ENCODE data around the gene MAN2A1. TPM values are rescaled to one million over a fixed set of nuclear protein-coding genes. Genes with fewer than 3 reads are reported as not detected.

The MAN2A1 gene
- total RNA-seq, 4 donors from 2014 or later: 37.0 to 45.9 (median 39.8) TPM

DNA sequence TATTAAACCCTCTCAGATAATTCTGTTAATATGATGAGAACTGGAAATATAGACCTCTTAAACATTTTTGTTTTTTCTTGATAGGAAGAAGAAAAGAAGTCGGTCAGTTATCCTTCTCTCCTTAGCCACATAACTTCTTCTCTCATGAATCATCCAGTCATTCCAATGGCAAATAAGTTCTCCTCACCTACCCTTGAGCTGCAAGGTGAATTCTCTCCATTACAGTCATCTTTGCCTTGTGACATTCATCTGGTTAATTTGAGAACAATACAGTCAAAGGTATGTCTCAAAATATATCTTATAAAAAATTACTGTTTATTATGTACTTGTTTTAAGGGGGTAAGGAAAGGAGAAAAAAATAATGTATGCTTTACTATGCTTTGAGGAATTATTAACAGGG is 165.3 kb downstream of the MAN2A1 start:
- TF ChIP-seq POLR2AphosphoS5 (IDR thresholded peaks at IDR 0.05) (no peak), EP300 (IDR thresholded peaks at IDR 0.05) (no peak), POLR2A (IDR thresholded peaks at IDR 0.05) (no peak)
- TF ChIP-seq, protein P1, sequence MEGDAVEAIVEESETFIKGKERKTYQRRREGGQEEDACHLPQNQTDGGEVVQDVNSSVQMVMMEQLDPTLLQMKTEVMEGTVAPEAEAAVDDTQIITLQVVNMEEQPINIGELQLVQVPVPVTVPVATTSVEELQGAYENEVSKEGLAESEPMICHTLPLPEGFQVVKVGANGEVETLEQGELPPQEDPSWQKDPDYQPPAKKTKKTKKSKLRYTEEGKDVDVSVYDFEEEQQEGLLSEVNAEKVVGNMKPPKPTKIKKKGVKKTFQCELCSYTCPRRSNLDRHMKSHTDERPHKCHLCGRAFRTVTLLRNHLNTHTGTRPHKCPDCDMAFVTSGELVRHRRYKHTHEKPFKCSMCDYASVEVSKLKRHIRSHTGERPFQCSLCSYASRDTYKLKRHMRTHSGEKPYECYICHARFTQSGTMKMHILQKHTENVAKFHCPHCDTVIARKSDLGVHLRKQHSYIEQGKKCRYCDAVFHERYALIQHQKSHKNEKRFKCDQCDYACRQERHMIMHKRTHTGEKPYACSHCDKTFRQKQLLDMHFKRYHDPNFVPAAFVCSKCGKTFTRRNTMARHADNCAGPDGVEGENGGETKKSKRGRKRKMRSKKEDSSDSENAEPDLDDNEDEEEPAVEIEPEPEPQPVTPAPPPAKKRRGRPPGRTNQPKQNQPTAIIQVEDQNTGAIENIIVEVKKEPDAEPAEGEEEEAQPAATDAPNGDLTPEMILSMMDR (IDR thresholded peaks at IDR 0.05): no peak
- Histone ChIP-seq H3K9me3 (no peaks in the 10 kb centered on the region), H3K36me3 (peaks cover 35% of the 10 kb centered on the region), H3K4me1 (no peaks in the 10 kb centered on the region), H3K4me3 (no peak overlapping the region), H3K27me3 (no peaks in the 10 kb centered on the region), H3K27ac (no peak overlapping the region)
- no peak for DNase-seq (ENCODE audit: low spot score in 2 of 2)
- 91% methylated on average over 1 of the region's 1 CpG for WGBS

DNA sequence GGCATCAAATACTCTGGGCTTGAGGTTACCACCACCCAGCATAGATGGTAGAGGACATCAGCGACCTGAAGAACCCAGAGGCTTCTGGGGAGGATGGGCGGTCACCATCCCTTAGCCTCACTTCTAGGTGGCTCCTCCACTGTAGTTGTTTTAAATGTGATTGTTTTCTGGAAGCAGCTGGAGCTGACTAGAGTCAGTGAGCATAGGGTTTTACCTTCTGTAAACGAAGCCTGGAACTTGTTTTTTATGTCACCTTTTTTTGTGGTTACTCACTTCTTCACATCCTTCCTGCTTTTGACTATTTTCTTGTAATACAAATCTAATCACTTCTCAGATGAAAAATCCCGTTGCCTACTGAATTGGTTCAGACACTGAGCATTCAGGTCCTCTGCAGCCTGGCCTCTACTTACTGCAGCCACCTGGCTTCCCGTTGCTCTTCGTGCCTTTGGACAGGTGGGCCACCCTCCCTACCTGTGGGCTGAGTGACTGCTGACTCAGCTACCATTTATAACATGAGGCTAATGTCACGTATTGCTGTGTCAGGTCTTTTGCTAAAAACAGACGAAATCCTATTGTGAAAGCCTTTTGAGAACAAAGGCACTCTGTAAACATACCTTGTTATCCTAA is 167.8 kb downstream of the MAN2A1 start:
- Histone ChIP-seq H3K27ac (no peak overlapping the region), H3K27me3 (no peaks in the 10 kb centered on the region), H3K4me3 (no peak overlapping the region), H3K4me1 (no peaks in the 10 kb centered on the region), H3K9me3 (no peaks in the 10 kb centered on the region), H3K36me3 (peaks cover 41% of the 10 kb centered on the region)
- no peak for DNase-seq (ENCODE audit: low spot score in 2 of 2)
- TF ChIP-seq EP300 (IDR thresholded peaks at IDR 0.05): no peak
- TF ChIP-seq POLR2AphosphoS5 (IDR thresholded peaks at IDR 0.05): no peak
- TF ChIP-seq POLR2A (IDR thresholded peaks at IDR 0.05): no peak
- TF ChIP-seq, protein P1 (IDR thresholded peaks at IDR 0.05): no peak
- WGBS: 85% methylated on average over 8 of the region's 8 CpGs

DNA sequence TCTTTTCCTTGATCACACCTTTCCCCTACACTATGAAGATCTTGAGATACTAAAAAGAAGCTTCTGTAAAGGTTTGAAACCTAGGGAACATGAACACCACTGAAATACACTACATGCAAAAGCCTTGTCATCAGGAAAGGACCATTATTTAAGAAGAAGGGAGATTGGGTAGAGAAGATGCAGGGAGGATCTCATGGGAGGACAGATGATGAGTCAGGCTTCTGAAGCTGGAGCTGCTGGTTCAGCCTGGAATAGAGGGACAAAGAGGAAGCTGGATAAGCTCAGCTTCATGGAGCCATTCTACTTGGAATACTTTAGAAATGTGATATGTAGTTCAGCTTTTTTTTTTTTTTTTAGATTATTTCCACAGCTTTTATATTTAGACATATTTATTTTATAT is 169.8 kb downstream of the MAN2A1 start:
- DNase-seq (ENCODE audit: low spot score in 2 of 2): no peak
- Histone ChIP-seq H3K4me3 (no peak overlapping the region), H3K27ac (no peak overlapping the region), H3K9me3 (no peaks in the 10 kb centered on the region), H3K27me3 (no peaks in the 10 kb centered on the region), H3K4me1 (no peaks in the 10 kb centered on the region), H3K36me3 (peaks cover 41% of the 10 kb centered on the region)
- TF ChIP-seq EP300 (IDR thresholded peaks at IDR 0.05): no peak
- TF ChIP-seq, protein P1 (IDR thresholded peaks at IDR 0.05): no peak
- no peak for TF ChIP-seq POLR2A (IDR thresholded peaks at IDR 0.05)
- TF ChIP-seq POLR2AphosphoS5 (IDR thresholded peaks at IDR 0.05): no peak

DNA sequence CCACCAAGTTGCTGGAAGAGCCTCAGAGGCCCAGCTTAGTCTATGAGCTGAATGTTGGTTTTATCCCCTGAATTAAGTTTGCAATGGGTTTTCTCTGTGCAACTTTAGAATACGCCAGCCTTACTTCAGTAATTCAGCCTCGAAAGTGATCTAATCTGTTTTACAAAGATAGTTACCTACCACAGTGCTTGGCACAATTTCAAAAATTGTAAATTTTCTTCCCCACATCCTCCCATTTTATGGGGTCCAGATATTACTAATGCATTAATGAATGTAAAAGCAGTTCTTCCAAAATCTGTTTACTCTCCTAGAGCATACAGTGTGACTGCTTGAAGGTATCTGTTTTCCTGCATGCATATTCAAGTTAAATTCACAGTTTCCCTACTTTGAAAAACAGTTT is 172.6 kb downstream of the MAN2A1 start:
- peaks cover 32% of the 10 kb centered on the region for H3K36me3 ChIP-seq

DNA sequence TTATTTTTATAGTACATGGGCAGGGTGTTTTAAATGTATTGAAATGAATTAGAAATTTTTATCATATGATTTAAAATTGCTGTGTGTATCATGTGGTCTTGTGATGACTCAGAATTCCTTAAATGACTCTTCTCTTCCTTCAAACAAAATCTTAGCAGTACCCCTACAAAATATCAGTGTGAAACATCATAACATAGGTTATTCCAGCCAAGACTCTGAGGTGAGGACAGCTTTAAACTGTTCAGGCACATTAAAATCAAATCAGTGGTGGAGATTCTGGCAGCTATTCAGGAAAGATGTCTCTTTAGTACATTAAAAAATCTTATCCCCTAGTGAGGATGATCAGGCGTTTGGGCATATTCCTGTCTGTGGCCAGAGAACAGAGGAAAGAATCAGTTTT is 174.0 kb downstream of the MAN2A1 start:
- H3K9me3 ChIP-seq: no peaks in the 10 kb centered on the region
- H3K4me3 ChIP-seq: no peak overlapping the region
- peaks cover 20% of the 10 kb centered on the region for H3K36me3 ChIP-seq
- H3K27me3 ChIP-seq: no peaks in the 10 kb centered on the region
- no peaks in the 10 kb centered on the region for H3K4me1 ChIP-seq
- no peak for DNase-seq (ENCODE audit: low spot score in 2 of 2)
- 60% methylated on average over 1 of the region's 1 CpG for WGBS
- H3K27ac ChIP-seq: no peak overlapping the region
- TF ChIP-seq POLR2A (IDR thresholded peaks at IDR 0.05) (no peak), EP300 (IDR thresholded peaks at IDR 0.05) (no peak), POLR2AphosphoS5 (IDR thresholded peaks at IDR 0.05) (no peak)
- TF ChIP-seq, protein P1 (IDR thresholded peaks at IDR 0.05): no peak

More for the DNA sequence above, 172.6 kb downstream of the MAN2A1 start:
- Histone ChIP-seq H3K4me3 (no peak overlapping the region), H3K27me3 (no peaks in the 10 kb centered on the region), H3K4me1 (no peaks in the 10 kb centered on the region), H3K9me3 (no peaks in the 10 kb centered on the region), H3K27ac (no peak overlapping the region)
- no peak for DNase-seq (ENCODE audit: low spot score in 2 of 2)
- TF ChIP-seq EP300 (IDR thresholded peaks at IDR 0.05): no peak
- TF ChIP-seq POLR2A (IDR thresholded peaks at IDR 0.05): no peak
- TF ChIP-seq, protein P1 (IDR thresholded peaks at IDR 0.05): no peak
- TF ChIP-seq POLR2AphosphoS5 (IDR thresholded peaks at IDR 0.05): no peak
- WGBS: 83% methylated on average over 2 of the region's 2 CpGs
